ENCODE data around the gene GPR132. TPM values are rescaled to one million over a fixed set of nuclear protein-coding genes. Genes with fewer than 3 reads are reported as not detected.
A peak's percentile ranks its signal among the peaks of the same experiment; 100 is the strongest.
"Not testable (repeated sequence)": the region's sequence is repeated elsewhere in the genome, so short reads cannot be mapped to it uniquely, and the experiment has no call there.

GPR132 gene
- 0.71 TPM in 1 of 2 replicates, not detected in the other for total RNA-seq (2014; rRNA removed; shearing (Covaris generic); ENCODE audit: low replicate concordance)

- in situ Hi-C loops (cut with HindIII; ENCODE audit: low pct_unique_long_range_greater_than_20kb, low sequenced_read_pairs) = no loop called here
Measured at GRCh38 chr14:105065280-105066228, at the start of gene GPR132. GPR132 (minus strand) TSS chr14:105065430; CDS start chr14:105055420, 10,010 bp downstream.

GRCh38 chr14:105109243-105109642 lies 44.0 kb upstream of the GPR132 start:
- DNase-seq (ENCODE audit: low read depth); in situ Hi-C loops (cut with HindIII; ENCODE audit: low pct_unique_long_range_greater_than_20kb, low sequenced_read_pairs): not testable (repeated sequence)

More at GRCh38 chr14:105065280-105066228, at the start of gene GPR132:
- no peak for DNase-seq (ENCODE audit: low read depth)

- in situ Hi-C loops (cut with HindIII; ENCODE audit: low pct_unique_long_range_greater_than_20kb, low sequenced_read_pairs) = no loop called here
- no peak for DNase-seq (ENCODE audit: low read depth)
Measured at GRCh38 chr14:105108516-105108864, 43.3 kb upstream of the GPR132 start.

GRCh38 chr14:105107781-105108515 lies 42.7 kb upstream of the GPR132 start:
- DNase-seq (ENCODE audit: low read depth) = no peak
- in situ Hi-C loops (cut with HindIII; ENCODE audit: low pct_unique_long_range_greater_than_20kb, low sequenced_read_pairs) = no loop called here

GRCh38 chr14:105107351-105107750 lies 42.1 kb upstream of the GPR132 start:
- in situ Hi-C loops (cut with HindIII; ENCODE audit: low pct_unique_long_range_greater_than_20kb, low sequenced_read_pairs) = no loop called here
- no peak for DNase-seq (ENCODE audit: low read depth)

- DNase-seq (ENCODE audit: low read depth) = no peak
- in situ Hi-C loops (cut with HindIII; ENCODE audit: low pct_unique_long_range_greater_than_20kb, low sequenced_read_pairs) = no loop called here
Measured at GRCh38 chr14:105105158-105105557, 39.9 kb upstream of the GPR132 start.

- in situ Hi-C loops (cut with HindIII; ENCODE audit: low pct_unique_long_range_greater_than_20kb, low sequenced_read_pairs) = no loop called here
- DNase-seq (ENCODE audit: low read depth) = no peak
Measured at GRCh38 chr14:105102893-105103292, 37.7 kb upstream of the GPR132 start.

GRCh38 chr14:105102361-105102870 lies 37.2 kb upstream of the GPR132 start:
- in situ Hi-C loops (cut with HindIII; ENCODE audit: low pct_unique_long_range_greater_than_20kb, low sequenced_read_pairs) = no loop called here
- no peak for DNase-seq (ENCODE audit: low read depth)

GRCh38 chr14:105100910-105101309 lies 35.7 kb upstream of the GPR132 start:
- in situ Hi-C loops (cut with HindIII; ENCODE audit: low pct_unique_long_range_greater_than_20kb, low sequenced_read_pairs) = no loop called here

GRCh38 chr14:105099778-105100177 lies 34.5 kb upstream of the GPR132 start:
- in situ Hi-C loops (cut with HindIII; ENCODE audit: low pct_unique_long_range_greater_than_20kb, low sequenced_read_pairs) = no loop called here
- no peak for DNase-seq (ENCODE audit: low read depth)

More at GRCh38 chr14:105100910-105101309, 35.7 kb upstream of the GPR132 start:
- DNase-seq (ENCODE audit: low read depth) = no peak

- no peak for DNase-seq (ENCODE audit: low read depth)
- in situ Hi-C loops (cut with HindIII; ENCODE audit: low pct_unique_long_range_greater_than_20kb, low sequenced_read_pairs) = no loop called here
Measured at GRCh38 chr14:105098316-105098715, 33.1 kb upstream of the GPR132 start.

GRCh38 chr14:105097794-105098127 lies 32.5 kb upstream of the GPR132 start:
- DNase-seq (ENCODE audit: low read depth) = no peak
- in situ Hi-C loops (cut with HindIII; ENCODE audit: low pct_unique_long_range_greater_than_20kb, low sequenced_read_pairs) = no loop called here

- in situ Hi-C loops (cut with HindIII; ENCODE audit: low pct_unique_long_range_greater_than_20kb, low sequenced_read_pairs) = no loop called here
- no peak for DNase-seq (ENCODE audit: low read depth)
Measured at GRCh38 chr14:105096206-105096875, 31.1 kb upstream of the GPR132 start.

- no peak for DNase-seq (ENCODE audit: low read depth)
- in situ Hi-C loops (cut with HindIII; ENCODE audit: low pct_unique_long_range_greater_than_20kb, low sequenced_read_pairs) = no loop called here
Measured at GRCh38 chr14:105095236-105095805, 30.1 kb upstream of the GPR132 start.

GRCh38 chr14:105094193-105094907 lies 29.1 kb upstream of the GPR132 start:
- in situ Hi-C loops (cut with HindIII; ENCODE audit: low pct_unique_long_range_greater_than_20kb, low sequenced_read_pairs) = no loop called here
- DNase-seq (ENCODE audit: low read depth) = no peak

- DNase-seq (ENCODE audit: low read depth) = peak; percentile 84
- in situ Hi-C loops (cut with HindIII; ENCODE audit: low pct_unique_long_range_greater_than_20kb, low sequenced_read_pairs) = no loop called here
Measured at GRCh38 chr14:105093431-105094192, 28.4 kb upstream of the GPR132 start.

GRCh38 chr14:105093038-105093430 lies 27.8 kb upstream of the GPR132 start:
- DNase-seq (ENCODE audit: low read depth) = peak; percentile 70

More at GRCh38 chr14:105093038-105093430, 27.8 kb upstream of the GPR132 start:
- in situ Hi-C loops (cut with HindIII; ENCODE audit: low pct_unique_long_range_greater_than_20kb, low sequenced_read_pairs) = no loop called here
